CD4-positive, alpha-beta T cell treated with Interleukin-21 for 1 hour (primary cell): Measurements from ENCODE around the gene BTNL2.

Experiments used
- DNase-seq: peaks from one replicate; pipeline ENCODE4 v3.0.0-alpha.2; 2020

BTNL2 gene

GRCh38 chr6:32413427-32414047, 6.6 kb upstream of the BTNL2 start:
- DNase-seq, result peak; percentile 80

GRCh38 chr6:32411566-32412327, 4.8 kb upstream of the BTNL2 start:
- DNase-seq, result no peak

DNA sequence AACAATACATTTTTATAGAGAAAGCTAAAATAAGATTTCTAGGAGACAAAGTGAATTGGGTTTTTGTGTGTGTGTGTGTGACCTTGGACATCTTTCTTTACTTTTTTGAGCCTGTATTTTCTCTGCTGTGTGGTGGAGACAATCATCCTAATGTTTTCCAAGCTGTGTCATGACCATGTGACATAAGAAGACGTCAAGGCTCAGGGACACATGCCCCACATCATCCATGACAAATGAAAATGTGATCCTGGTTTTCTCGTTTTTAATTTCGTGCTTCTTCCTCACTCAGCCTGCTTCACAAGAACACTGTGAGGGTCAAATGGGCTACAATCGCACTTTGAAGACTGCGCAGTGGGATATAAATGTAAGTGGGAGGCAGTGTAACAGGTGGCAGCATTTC, 3.9 kb upstream of the BTNL2 start:
- DNase-seq, result no peak

- no peak for DNase-seq
These were observed 784 bp downstream of the BTNL2 start for GRCh38 chr6:32406197-32406596.

- DNase-seq, result no peak
These were observed 1.3 kb downstream of the BTNL2 start for GRCh38 chr6:32405656-32406055.

DNA sequence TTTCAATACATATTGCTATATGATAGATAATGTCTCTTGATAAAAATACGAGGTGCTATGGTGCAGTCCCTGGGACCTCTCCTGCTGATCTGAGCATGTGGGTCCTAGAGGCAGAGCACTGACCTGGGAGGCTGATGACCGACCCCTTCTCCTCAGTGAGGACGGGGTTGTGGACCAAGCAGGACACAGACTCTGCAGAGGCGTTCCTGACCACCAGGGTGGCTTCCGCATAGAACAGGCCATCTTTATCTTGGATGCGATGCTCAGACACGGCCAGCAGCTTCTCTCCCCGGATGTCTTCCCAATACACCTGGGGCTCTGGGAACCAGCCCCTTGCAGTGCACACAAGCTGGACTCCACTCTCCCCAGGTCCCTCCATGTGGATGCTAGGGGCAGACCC, 4.2 kb downstream of the BTNL2 start:
- DNase-seq, result no peak

GRCh38 chr6:32401284-32401963, 5.6 kb downstream of the BTNL2 start:
- no peak for DNase-seq

GRCh38 chr6:32397252-32397920, 9.6 kb downstream of the BTNL2 start:
- DNase-seq, result no peak

DNA sequence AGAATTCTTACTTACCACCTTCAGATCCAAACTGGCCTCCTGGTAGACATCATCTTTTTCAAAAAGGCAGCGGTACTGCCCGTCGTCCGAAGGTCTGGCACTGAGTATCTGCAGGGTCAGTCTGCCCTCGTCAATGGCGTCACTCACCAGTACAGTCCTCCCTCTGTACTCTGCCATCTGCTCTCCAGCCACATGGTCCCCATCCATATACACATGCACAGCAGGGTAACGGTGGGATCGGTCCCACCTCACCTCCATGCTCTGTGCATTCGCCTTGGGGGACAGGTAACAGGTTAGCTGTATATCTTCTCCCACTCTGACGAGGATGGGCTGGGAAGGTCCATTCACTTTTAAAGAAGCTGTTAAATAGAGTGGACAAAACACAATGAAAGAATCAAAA, 11.0 kb downstream of the BTNL2 start:
- no peak for DNase-seq

DNA sequence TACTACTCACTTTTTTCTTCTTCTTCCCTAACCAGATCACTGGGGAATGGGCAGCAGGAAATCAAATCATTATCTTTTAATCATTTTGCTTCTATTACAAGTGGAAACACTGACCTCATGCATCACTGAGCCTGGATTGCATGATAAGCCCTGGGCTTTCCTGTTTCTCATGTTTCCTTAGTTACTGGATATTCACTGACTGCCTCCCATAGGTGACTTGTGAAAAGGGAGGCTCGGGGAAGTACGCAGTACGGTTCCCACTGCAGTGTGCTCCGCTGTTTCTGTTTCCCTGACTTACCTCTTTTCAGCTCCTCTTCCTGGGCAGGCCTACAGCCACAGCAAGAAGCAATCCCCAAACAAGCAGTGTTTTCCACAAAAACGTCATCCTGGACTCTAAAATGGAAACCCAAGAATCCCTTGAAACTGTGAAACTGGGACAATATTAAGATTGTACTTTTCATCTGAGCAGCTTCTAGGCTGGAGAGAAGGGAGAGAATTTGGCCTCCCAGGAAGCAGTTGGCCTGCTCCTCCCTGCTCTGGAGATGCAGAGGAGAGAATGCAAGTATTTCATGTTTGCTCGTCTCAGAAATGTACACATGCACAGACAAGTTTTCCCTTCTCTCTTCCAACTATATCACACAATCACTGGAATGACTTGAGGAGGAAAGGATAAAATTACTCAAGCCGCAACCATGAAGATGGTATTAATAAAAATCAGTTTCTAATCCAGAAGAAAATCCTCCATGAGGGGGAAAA, 13.1 kb downstream of the BTNL2 start:
- no peak for DNase-seq

DNA sequence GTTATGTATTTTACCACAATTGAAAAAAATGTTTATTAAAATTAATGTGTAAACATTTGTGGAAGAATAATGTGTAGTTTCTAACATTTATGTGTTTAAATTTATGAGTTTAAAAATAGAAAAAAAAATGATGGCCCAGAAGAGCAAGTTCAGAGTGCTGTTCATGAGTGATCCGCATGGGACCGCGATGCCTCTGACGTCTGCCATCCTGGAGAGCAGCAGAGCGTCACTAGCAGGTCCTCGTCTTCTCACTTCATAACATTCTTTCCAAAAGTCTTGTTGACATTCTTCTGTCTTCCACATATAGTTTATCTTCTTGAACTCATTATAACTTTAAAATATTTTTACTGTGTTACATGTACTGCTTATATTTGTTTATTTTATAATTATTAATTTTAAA, 15.5 kb downstream of the BTNL2 start:
- DNase-seq, result no peak

DNA sequence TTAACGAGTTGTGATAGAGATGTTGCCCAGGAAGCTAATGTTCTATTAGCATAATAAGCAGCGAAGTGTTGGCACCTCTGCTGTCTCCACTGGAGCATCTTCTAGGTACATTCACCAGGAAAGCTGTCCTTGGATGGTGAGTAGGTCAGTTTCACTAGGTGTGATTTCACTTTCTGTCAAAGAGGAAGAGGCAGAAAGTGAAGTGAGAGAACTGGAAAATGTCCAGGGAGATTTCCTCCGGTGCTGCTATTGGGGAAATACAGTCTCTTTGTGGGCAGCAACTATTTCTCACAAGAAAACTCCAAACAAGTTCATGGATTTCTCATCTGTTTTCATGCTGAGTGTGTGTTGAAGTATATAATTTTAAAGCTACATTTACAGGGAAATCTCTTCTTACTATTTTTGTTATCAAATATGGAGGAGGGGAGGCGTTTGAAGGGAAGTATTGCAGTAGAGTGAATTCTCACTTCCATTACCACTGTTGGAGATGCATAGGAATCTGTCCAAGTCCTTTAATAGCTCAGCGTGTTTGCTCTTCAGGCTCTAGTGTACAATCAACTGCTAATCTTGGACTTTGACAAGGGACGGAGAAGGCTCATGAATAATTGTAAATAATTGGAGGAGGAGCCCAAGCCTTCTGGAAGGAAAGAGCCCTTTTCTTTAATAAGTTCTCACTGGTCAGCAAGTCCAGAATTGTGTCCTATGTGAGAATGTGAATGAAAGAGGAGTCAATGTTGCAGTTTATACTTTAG, 19.2 kb downstream of the BTNL2 start:
- DNase-seq, result no peak

DNA sequence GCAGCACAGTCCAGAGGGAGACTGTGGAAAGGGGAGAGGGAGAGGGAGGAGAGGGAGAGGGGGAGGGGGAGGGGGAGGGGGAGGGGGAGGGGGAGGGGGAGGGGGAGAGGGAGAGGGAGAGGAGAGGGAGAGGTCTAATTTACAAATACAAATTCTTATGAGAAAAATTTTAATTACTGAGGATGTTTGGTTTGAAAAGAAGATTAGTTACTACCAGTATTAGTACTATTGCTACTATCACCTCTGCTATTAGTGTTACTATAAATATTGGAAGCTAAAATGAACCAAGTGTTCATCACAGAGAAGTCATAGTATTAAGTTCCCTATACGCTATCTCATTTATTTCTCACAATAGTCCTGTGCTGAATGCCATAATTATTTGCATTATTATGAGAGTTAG, 20.9 kb downstream of the BTNL2 start:
- DNase-seq, result no peak

- DNase-seq, result no peak
These were observed 24.1 kb downstream of the BTNL2 start for GRCh38 chr6:32382757-32383420.

DNA sequence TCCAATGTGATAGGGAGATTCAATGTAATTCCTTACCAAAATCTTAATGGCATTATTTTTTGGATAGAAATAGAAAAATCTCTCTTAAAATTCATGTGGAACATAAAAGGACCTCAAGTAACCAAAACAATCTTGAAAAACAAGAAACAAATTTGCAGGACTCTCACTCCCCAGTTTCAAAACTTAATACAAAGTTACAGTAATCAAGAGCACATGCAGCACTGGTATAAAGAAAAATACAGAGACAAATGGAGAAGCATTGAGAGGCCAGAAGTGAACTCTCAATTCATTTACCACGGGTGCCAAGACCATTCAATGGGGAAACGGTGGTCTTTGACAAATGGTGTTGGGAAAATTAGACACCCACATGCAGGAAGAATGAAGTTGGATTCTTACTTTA, 27.4 kb downstream of the BTNL2 start:
- DNase-seq, result no peak

DNA sequence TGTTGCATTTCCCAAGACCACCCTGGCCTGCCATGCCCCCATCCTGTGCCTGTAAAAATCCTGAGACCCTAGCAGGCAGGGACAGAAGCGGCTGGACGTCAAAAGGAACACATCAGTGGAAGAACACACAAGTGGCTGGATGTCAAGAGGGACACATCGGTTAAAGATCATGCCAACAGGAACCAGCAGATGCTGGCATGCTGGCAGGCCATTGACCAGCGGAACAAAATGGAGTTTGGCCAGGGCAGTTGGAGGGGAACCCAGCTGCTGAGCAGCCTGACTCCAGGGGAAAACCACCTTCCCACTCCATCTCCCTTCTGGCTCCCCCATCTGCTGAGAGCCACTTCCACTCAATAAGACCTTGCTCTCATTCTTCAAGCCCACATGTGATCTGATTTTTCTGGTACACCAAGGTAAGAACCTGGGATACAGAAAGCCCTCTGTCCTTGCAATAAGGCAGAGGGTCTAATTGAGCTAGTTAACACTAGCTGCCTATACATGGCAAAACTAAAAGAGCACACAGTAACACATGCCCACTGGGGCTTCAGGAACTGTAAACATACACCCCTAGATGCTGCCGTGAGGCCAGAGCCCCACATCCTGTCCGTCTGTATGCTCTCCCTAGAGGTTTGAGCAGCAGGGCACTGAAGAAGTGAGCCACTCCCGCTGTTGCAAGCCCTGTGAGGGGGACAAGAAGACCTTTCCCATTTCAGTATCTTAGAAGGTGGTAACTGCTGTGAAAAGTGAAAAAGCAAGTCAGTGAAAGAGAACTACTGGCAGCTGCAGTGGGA, 31.0 kb downstream of the BTNL2 start:
- DNase-seq, result no peak

DNA sequence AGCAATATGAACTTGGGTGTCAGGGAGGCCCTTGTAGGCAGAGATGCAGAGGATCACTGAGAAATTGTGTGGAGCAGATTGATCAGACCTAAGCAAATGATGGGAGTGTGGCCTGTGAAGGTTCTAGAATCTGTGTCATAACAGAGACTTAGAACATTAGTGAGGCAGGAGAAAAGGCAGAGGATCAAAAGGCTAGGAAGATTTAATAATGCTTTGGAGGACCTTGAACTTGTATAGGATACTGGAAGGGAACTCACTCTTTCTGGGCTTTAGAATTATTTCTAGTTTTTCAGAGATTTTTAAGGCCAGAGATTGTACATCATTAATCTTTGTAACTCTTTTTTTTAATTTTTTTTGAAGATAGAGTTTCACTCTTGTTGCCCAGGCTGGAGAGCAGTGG, 35.2 kb downstream of the BTNL2 start, which contains the start of gene TSBP1:
Gene TSBP1 (minus strand): TSS at position 101 of the 400 bp plus-strand sequence. CDS start 197 bp downstream, outside the sequence.
- no peak for DNase-seq

- DNase-seq, result no peak
These were observed 35.8 kb downstream of the BTNL2 start for GRCh38 chr6:32371229-32371628.

DNA sequence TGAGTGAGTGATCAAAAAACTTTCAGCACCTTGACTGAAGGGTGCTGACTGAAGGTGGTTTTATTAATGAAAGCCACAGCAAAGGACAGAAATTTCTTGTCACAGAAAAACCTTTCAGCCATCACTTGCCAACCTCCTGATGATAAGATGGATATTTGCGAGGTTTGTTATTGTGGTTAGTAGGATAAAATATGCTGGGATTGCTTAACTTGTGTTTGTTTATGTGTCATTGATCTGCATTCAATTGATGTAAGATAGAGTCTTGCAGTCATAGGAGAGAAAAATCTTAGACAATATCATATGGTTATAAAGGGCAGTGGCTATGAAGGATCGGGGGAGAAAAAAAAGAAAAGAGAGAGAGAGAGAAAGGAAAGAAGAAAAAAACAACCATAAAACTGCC, 36.5 kb downstream of the BTNL2 start:
- DNase-seq, result no peak

- no peak for DNase-seq
These were observed 37.3 kb downstream of the BTNL2 start for GRCh38 chr6:32369660-32370059.

DNA sequence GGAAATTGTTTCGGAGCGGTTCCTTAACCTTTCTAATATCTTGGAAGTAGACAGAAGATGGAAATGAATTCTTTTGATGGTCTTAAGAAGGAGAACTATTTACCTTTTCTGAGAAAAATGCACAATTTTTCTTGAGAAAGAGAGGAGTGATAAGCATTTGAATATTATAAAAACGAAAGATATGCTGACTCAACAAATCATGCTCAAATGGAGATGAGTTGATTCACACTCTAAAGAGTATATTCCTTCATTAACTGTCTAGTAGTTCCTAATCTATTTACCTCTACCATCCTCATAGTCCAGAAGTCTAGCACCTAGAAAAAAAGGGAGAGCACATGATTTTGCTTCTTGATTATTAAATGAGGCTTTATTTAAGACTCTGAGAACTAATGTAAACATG, 39.3 kb downstream of the BTNL2 start:
- no peak for DNase-seq
